ENCODE measurements around the gene TMEM270. TPM values are rescaled to one million over a fixed set of nuclear protein-coding genes. Genes with fewer than 3 reads are reported as not detected.

The TMEM270 gene, protein sequence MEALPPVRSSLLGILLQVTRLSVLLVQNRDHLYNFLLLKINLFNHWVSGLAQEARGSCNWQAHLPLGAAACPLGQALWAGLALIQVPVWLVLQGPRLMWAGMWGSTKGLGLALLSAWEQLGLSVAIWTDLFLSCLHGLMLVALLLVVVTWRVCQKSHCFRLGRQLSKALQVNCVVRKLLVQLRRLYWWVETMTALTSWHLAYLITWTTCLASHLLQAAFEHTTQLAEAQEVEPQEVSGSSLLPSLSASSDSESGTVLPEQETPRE
- total RNA-seq (2012; rRNA removed) (not detected in 2 replicates), polyA plus RNA-seq (2012; rRNA removed) (0.17 TPM in 1 of 2 replicates, not detected in the other), Bru-seq, nascent RNA (not detected), BruChase-seq, experiment 1, labeled RNA remaining after a 6-hour chase (not detected), BruChase-seq, experiment 2, labeled RNA remaining after a 2-hour chase (not detected)
- polyA plus RNA-seq (2012; cell fraction: cytosol; rRNA removed), result 0.19 TPM in 1 of 2 replicates, not detected in the other
- polyA plus RNA-seq (2012; cell fraction: nucleus; rRNA removed; ENCODE audit: low replicate concordance), result not detected in 2 replicates
- long read RNA-seq, result 0 reads

DNA sequence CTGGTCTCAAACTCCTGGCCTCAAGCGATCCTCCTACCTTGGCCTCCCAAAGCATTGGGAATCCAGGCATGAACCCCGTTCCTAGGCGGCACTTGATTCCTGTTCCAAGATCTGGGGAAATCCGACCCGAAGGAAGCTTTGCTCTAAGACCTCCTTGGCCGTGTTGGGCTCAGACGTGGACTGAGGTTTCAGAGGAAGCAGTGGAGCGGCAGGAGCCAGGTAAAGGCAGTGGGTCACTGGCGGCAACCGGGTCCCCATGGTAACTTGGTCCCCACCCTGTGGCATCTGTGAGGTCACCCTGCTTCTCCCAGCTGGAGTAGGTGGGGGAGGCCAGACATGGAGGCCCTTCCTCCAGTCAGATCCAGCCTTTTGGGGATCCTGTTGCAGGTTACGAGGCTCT, at the start of gene TMEM270:
Gene TMEM270, plus strand, starts transcription at position 301 of the 400 bp plus-strand sequence. Its CDS starts 36 bp downstream, at position 337.
- Histone ChIP-seq H3K9ac (ENCODE audit: low read depth, low read length) (no peak within 1 kb of the TSS), H2AK5ac (ENCODE audit: low read depth, low read length) (no peak within 1 kb of the TSS), H2AFZ (replicated peaks; ENCODE audit: low read length, poor library complexity) (no peak within 1 kb of the TSS), H3K4me2 (ENCODE audit: low read depth, low read length) (no peak within 1 kb of the TSS), H3K4ac (ENCODE audit: low read depth, low read length) (no peak within 1 kb of the TSS), H3K27ac (ENCODE audit: insufficient read depth, low read length) (no peak within 1 kb of the TSS), H3K4me3 (ENCODE audit: insufficient read depth, low read depth, low read length) (no peak within 1 kb of the TSS), H2BK5ac (ENCODE audit: low read depth, low read length, poor library complexity, severe bottlenecking) (no peak within 1 kb of the TSS), H2BK20ac (ENCODE audit: low read depth, low read length) (no peak within 1 kb of the TSS), H3K9me3 (ENCODE audit: control insufficient read depth, insufficient read depth, low read length) (no peaks in the 10 kb centered on the region), H4K91ac (ENCODE audit: insufficient read depth, low read depth, low read length) (no peak within 1 kb of the TSS), H3K79me1 (ENCODE audit: low read depth in 1 of 2, low read length in 2 of 2) (no peaks in the 10 kb centered on the region), H4K5ac (ENCODE audit: low read depth, low read length) (no peak within 1 kb of the TSS), H3K36me3 (ENCODE audit: control insufficient read depth, insufficient read depth, low read length) (no peaks in the 10 kb centered on the region), H2BK15ac (ENCODE audit: low read depth, low read length) (no peak within 1 kb of the TSS), H3K23ac (ENCODE audit: low read depth, low read length) (no peak within 1 kb of the TSS), H2BK120ac (ENCODE audit: low read depth, low read length) (no peak within 1 kb of the TSS), H3K56ac (ENCODE audit: extremely low read depth, insufficient read depth, low read length) (no peak within 1 kb of the TSS), H4K8ac (ENCODE audit: low read depth in 2 of 2, low read length in 2 of 2) (no peak within 1 kb of the TSS), H3K9me1 (ENCODE audit: insufficient read depth, low read length) (no peaks in the 10 kb centered on the region; the same call in 1 of the 2 replicates), H4K20me1 (ENCODE audit: insufficient read depth, low read length) (no peaks in the 10 kb centered on the region), H3K27me3 (ENCODE audit: control insufficient read depth, insufficient read depth, low read length) (no peaks in the 10 kb centered on the region), H3K4me1 (ENCODE audit: control insufficient read depth, insufficient read depth, low read length) (no peaks in the 10 kb centered on the region), H3K14ac (replicated peaks; ENCODE audit: low read depth, low read length) (no peak within 1 kb of the TSS), H2AK9ac (replicated peaks; ENCODE audit: low read depth, low read length, poor library complexity) (no peak within 1 kb of the TSS), H3K18ac (ENCODE audit: low read depth, low read length) (no peak within 1 kb of the TSS)
- intact Hi-C loops (cut with micrococcal nuclease) (loop anchor here (10.0 kb wide), 1 partner anchor 204 kb away; no protein-coding TSS in a partner anchor), dilution Hi-C loops (cut with HindIII; ENCODE audit: low sequenced_read_pairs, unreplicated experiment) (no loop called here), in situ Hi-C loops (cut with MboI; ENCODE audit: low sequenced_read_pairs) (loop anchor here (10.0 kb wide), 2 partner anchors 344 to 534 kb away; no protein-coding TSS in a partner anchor)
- ChIA-PET POLR2A (ENCODE audit: unreplicated experiment) (no interaction called here), CTCF (no interaction called here)
- no peak for TF ChIP-seq FOS (IDR thresholded peaks at IDR 0.05; ENCODE audit: low read depth, low read length)
- TF ChIP-seq SMC3 (IDR thresholded peaks at IDR 0.05; ENCODE audit: low read depth, low read length), result no peak
- TF ChIP-seq, protein P1, sequence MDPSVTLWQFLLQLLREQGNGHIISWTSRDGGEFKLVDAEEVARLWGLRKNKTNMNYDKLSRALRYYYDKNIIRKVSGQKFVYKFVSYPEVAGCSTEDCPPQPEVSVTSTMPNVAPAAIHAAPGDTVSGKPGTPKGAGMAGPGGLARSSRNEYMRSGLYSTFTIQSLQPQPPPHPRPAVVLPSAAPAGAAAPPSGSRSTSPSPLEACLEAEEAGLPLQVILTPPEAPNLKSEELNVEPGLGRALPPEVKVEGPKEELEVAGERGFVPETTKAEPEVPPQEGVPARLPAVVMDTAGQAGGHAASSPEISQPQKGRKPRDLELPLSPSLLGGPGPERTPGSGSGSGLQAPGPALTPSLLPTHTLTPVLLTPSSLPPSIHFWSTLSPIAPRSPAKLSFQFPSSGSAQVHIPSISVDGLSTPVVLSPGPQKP (IDR thresholded peaks at IDR 0.05; ENCODE audit: borderline replicate concordance, low read depth, low read length), result no peak
- TF ChIP-seq MXI1 (IDR thresholded peaks at IDR 0.05; ENCODE audit: borderline replicate concordance, low read depth, low read length), result no peak
- no peak for TF ChIP-seq MAFK (IDR thresholded peaks at IDR 0.05; ENCODE audit: low read depth, low read length)
- TF ChIP-seq, protein P2, sequence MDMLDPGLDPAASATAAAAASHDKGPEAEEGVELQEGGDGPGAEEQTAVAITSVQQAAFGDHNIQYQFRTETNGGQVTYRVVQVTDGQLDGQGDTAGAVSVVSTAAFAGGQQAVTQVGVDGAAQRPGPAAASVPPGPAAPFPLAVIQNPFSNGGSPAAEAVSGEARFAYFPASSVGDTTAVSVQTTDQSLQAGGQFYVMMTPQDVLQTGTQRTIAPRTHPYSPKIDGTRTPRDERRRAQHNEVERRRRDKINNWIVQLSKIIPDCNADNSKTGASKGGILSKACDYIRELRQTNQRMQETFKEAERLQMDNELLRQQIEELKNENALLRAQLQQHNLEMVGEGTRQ (IDR thresholded peaks at IDR 0.05; ENCODE audit: low read depth, low read length), result no peak
- no peak for TF ChIP-seq POLR2A (IDR thresholded peaks at IDR 0.05; ENCODE audit: low read depth, low read length)
- no peak for TF ChIP-seq RFX5 (IDR thresholded peaks at IDR 0.05; ENCODE audit: low read depth, low read length)
- TF ChIP-seq RCOR1 (IDR thresholded peaks at IDR 0.05; ENCODE audit: insufficient replicate concordance, low read length), result no peak
- TF ChIP-seq CEBPB (IDR thresholded peaks at IDR 0.05; ENCODE audit: low read depth, low read length), result no peak
- TF ChIP-seq CHD1 (IDR thresholded peaks at IDR 0.05; ENCODE audit: low read depth, low read length), result no peak
- no peak for TF ChIP-seq MAZ (IDR thresholded peaks at IDR 0.05; ENCODE audit: borderline replicate concordance, low read depth, low read length)
- WGBS, 2 experiments (ENCODE audit: extremely low coverage in 2 of 2, insufficient read length in 1 of 2), result 94% methylated on average over 6 of the region's 11 CpGs; no CpG with 5 or more reads in 1 of the 2 experiments
- no peak for DNase-seq
- no peak for ATAC-seq (ENCODE audit: low read depth)
- BruUV-seq (replicated peaks), result no TSS peak
